Mesodermal cell (in vitro differentiated cells): ENCODE data around the gene DDAH2.

Experiments used
- H3K27ac ChIP-seq: 2 replicates; pipeline ENCODE4 v1.7.0; 2013; ENCODE audit warnings: mild to moderate bottlenecking, low read depth, low read length, moderate library complexity; ENCODE audit not compliant: severe bottlenecking
- H3K36me3 ChIP-seq: 2 replicates; pipeline ENCODE4 v1.7.1; 2013; ENCODE audit warnings: mild to moderate bottlenecking, low read length, moderate library complexity; ENCODE audit not compliant: control insufficient read depth, insufficient read depth
- H3K4me1 ChIP-seq: one replicate; pipeline ENCODE4 v1.7.1; 2013; ENCODE audit warnings: mild to moderate bottlenecking, low read length; ENCODE audit not compliant: insufficient read depth, control insufficient read depth, poor library complexity, severe bottlenecking
- H3K4me3 ChIP-seq: 2 replicates; pipeline ENCODE4 v1.7.0; 2013; ENCODE audit warnings: low read length, control low read depth, mild to moderate bottlenecking; ENCODE audit not compliant: insufficient read depth, poor library complexity, severe bottlenecking; ENCODE audit errors: extremely low read depth
- H3K9me3 ChIP-seq: 2 replicates; pipeline ENCODE4 v1.7.1; 2013; ENCODE audit warnings: mild to moderate bottlenecking, low read length, moderate library complexity; ENCODE audit not compliant: control insufficient read depth
- WGBS, 2 experiments: methylation state at CpG; one replicate each; pipeline ENCODE4 v1.1.5; 2013; ENCODE audit warnings: missing lambda C conversion rate in 2 of 2; ENCODE audit not compliant: insufficient coverage in 2 of 2; 5-methylcytosine and 5-hydroxymethylcytosine counted together

Gene DDAH2

GRCh38 chr6:31721351-31722020 lies 7.6 kb downstream of the DDAH2 start, which contains the start of gene LY6G6C:
Gene LY6G6C, minus strand, starts transcription at chr6:31721746. Its CDS starts 67 bp downstream, at chr6:31721679.
- H3K9me3 ChIP-seq = no peaks in the 10 kb centered on the region
- WGBS, 2 experiments = 100% methylated on average over 1 of the region's 4 CpGs
- no peaks in the 10 kb centered on the region for H3K4me1 ChIP-seq
- H3K36me3 ChIP-seq = peaks cover 23% of the 10 kb centered on the region
- H3K27ac ChIP-seq = no peak within 1 kb of the TSS
- no peak within 1 kb of the TSS for H3K4me3 ChIP-seq

GRCh38 chr6:31720196-31720770 lies 8.8 kb downstream of the DDAH2 start:
- no peaks in the 10 kb centered on the region for H3K9me3 ChIP-seq
- H3K36me3 ChIP-seq = peaks cover 11% of the 10 kb centered on the region
- H3K4me3 ChIP-seq = no peak overlapping the region
- H3K27ac ChIP-seq = no peak overlapping the region
- H3K4me1 ChIP-seq = no peaks in the 10 kb centered on the region
- WGBS, 2 experiments = 82 to 98% methylated on average over 4 to 5 of the region's 5 CpGs

- Histone ChIP-seq H3K4me3 (no peak overlapping the region), H3K27ac (no peak overlapping the region), H3K9me3 (no peaks in the 10 kb centered on the region), H3K4me1 (peaks cover 5% of the 10 kb centered on the region), H3K36me3 (peaks cover 2% of the 10 kb centered on the region)
- 93 to 98% methylated on average over 4 of the region's 6 CpGs for WGBS, 2 experiments
Measured at GRCh38 chr6:31719001-31719400, 10.1 kb downstream of the DDAH2 start.

GRCh38 chr6:31718265-31718664 lies 10.8 kb downstream of the DDAH2 start:
- no peak overlapping the region for H3K4me3 ChIP-seq
- WGBS, 2 experiments = no CpG with 5 or more reads among the region's 1 CpG
- no peak overlapping the region for H3K27ac ChIP-seq
- no peaks in the 10 kb centered on the region for H3K9me3 ChIP-seq
- H3K4me1 ChIP-seq = peaks cover 13% of the 10 kb centered on the region
- peaks cover 2% of the 10 kb centered on the region for H3K36me3 ChIP-seq

GRCh38 chr6:31717499-31718222 lies 11.4 kb downstream of the DDAH2 start:
- H3K27ac ChIP-seq = no peak overlapping the region

GRCh38 chr6:31715022-31715958 lies 13.8 kb downstream of the DDAH2 start, which contains the start of gene LY6G6D:
Gene LY6G6D, plus strand, starts transcription at chr6:31715348. Its CDS starts 8 bp downstream, at chr6:31715356.
- peak within 1 kb of the TSS; percentile 72 for H3K27ac ChIP-seq
- WGBS, 2 experiments = 50 to 68% methylated on average over 13 to 14 of the region's 16 CpGs
- H3K4me3 ChIP-seq = no peak within 1 kb of the TSS

More at GRCh38 chr6:31717499-31718222, 11.4 kb downstream of the DDAH2 start:
- Histone ChIP-seq H3K4me3 (no peak overlapping the region), H3K36me3 (no peaks in the 10 kb centered on the region), H3K4me1 (peaks cover 17% of the 10 kb centered on the region), H3K9me3 (no peaks in the 10 kb centered on the region)
- 73 to 74% methylated on average over 6 to 9 of the region's 10 CpGs for WGBS, 2 experiments

GRCh38 chr6:31713991-31714684 lies 15.0 kb downstream of the DDAH2 start:
- H3K9me3 ChIP-seq = no peaks in the 10 kb centered on the region
- no peak overlapping the region for H3K4me3 ChIP-seq
- no peaks in the 10 kb centered on the region for H3K36me3 ChIP-seq
- H3K27ac ChIP-seq = peak overlapping the region; percentile 72
- WGBS, 2 experiments = 9 to 15% methylated on average over 3 to 4 of the region's 5 CpGs
- H3K4me1 ChIP-seq = peaks cover 21% of the 10 kb centered on the region

More at GRCh38 chr6:31715022-31715958, 13.8 kb downstream of the DDAH2 start, which contains the start of gene LY6G6D:
- Histone ChIP-seq H3K9me3 (no peaks in the 10 kb centered on the region), H3K36me3 (no peaks in the 10 kb centered on the region), H3K4me1 (peaks cover 21% of the 10 kb centered on the region)

GRCh38 chr6:31713465-31713864 lies 15.6 kb downstream of the DDAH2 start:
- Histone ChIP-seq H3K4me3 (no peak overlapping the region), H3K36me3 (no peaks in the 10 kb centered on the region), H3K9me3 (no peaks in the 10 kb centered on the region), H3K27ac (peak overlapping the region; percentile 72), H3K4me1 (peaks cover 21% of the 10 kb centered on the region)
- WGBS, 2 experiments = 68 to 79% methylated on average over 3 of the region's 4 CpGs

GRCh38 chr6:31712296-31712695 lies 16.8 kb downstream of the DDAH2 start:
- WGBS, 2 experiments = 90 to 96% methylated on average over 4 to 8 of the region's 8 CpGs
- Histone ChIP-seq H3K4me1 (peaks cover 21% of the 10 kb centered on the region), H3K4me3 (no peak overlapping the region), H3K36me3 (no peaks in the 10 kb centered on the region), H3K27ac (no peak overlapping the region), H3K9me3 (no peaks in the 10 kb centered on the region)
